Colonic mucosa (tissue), 4 donors: ENCODE results near the gene RETSAT. TPM values are rescaled to one million over a fixed set of nuclear protein-coding genes. Genes with fewer than 3 reads are reported as not detected.

Experiments used
- DNase-seq: peaks from one replicate; pipeline ENCODE4 v3.0.0-alpha.2; 2020
- H3K27ac ChIP-seq: fragments of 200-600 bp; one replicate; pipeline ENCODE4 v1.8.0; 2021
- H3K27me3 ChIP-seq: fragments of 200-600 bp; one replicate; pipeline ENCODE4 v1.8.0; 2021
- H3K36me3 ChIP-seq: fragments of 200-600 bp; one replicate; pipeline ENCODE4 v1.8.0; 2021
- H3K4me1 ChIP-seq: fragments of 200-600 bp; one replicate; pipeline ENCODE4 v1.8.0; 2021; ENCODE audit warnings: mild to moderate bottlenecking
- H3K4me3 ChIP-seq: fragments of 200-600 bp; one replicate; pipeline ENCODE4 v1.8.0; 2021
- H3K9ac ChIP-seq, 2 donors: one replicate each; pipeline ENCODE4 v1.7.0; 2013; ENCODE audit warnings: control low read depth in 2 of 2, low read depth in 2 of 2, low read length in 2 of 2
- H3K9me3 ChIP-seq: fragments of 200-600 bp; one replicate; pipeline ENCODE4 v1.8.0; 2021
- CTCF ChIP-seq: fragments of 200-600 bp; IDR thresholded peaks from one replicate; pipeline ENCODE4 v1.8.0; 2022; ENCODE audit warnings: antibody characterized with exemption, mild to moderate bottlenecking
- intact Hi-C: fragments of 100-400 bp; cut with DNase I; formaldehyde crosslinking; loops from one replicate; pipeline ENCODE4 v1.14.1; 2022
- total RNA-seq, 2 donors: library from RNA; stranded (reverse); fragmentation: NEBNext Ultra II Directional in 1 of 2; extraction: Animal tissue kit (Norgen Biotek cat#: 25700) in 1 of 2; gene quantifications; one replicate each; pipeline ENCODE4 v1.2.1, GENCODE V29; 2021
- donor health status: healthy.
- donor health status: DM: no; HTN: no; CAD: no.
- donor health status: DM: no; HTN: no; CAD: no.

Gene RETSAT
- total RNA-seq, 2 donors from 2014 or later, result 145 to 190 TPM

DNA sequence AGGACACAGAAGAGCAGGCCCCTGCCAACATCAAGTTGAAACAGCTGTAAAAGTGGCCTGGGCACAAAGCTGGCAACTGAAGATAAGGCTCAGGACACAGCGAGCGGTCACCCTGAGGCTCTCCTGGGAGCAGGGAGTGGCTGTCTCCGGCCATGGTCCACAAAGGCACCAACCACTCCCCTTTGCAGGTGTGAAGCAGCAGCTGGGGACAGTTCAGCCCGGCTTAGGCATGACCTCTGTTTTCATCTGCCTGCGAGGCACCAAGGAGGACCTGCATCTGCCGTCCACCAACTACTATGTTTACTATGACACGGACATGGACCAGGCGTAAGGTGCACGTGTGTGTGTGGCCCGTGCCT, 39.5 kb downstream of the RETSAT start:
- H3K36me3 ChIP-seq, result peaks cover 6% of the 10 kb centered on the region
- H3K4me3 ChIP-seq, result no peak overlapping the region
- no peak overlapping the region for H3K9ac ChIP-seq
- no peak for TF ChIP-seq CTCF
- intact Hi-C loops, result no loop called here
- DNase-seq, result no peak
- no peaks in the 10 kb centered on the region for H3K27me3 ChIP-seq
- no peak overlapping the region for H3K27ac ChIP-seq
- no peaks in the 10 kb centered on the region for H3K9me3 ChIP-seq
- H3K4me1 ChIP-seq, result no peaks in the 10 kb centered on the region

DNA sequence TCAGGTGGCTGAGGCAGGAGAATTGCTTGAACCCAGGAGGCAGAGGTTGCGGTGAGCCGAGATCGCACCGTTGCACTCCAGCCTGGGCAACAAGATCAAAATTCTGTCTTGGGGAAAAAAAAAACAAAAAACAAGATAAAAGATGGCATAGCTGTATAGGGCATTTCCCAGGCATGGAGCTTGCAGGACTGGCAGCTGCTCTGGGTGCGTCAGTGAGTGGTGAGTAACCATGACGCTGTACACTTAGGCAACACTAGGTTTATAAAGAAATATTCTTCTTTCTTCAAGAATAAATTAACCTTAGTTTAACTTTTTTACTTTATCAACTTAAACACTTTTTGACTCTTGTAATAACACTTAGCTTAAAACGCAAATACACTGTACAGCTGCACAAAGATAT, 41.9 kb downstream of the RETSAT start:
- Histone ChIP-seq H3K9ac (no peak overlapping the region), H3K27me3 (no peaks in the 10 kb centered on the region)
- intact Hi-C loops, result no loop called here

DNA sequence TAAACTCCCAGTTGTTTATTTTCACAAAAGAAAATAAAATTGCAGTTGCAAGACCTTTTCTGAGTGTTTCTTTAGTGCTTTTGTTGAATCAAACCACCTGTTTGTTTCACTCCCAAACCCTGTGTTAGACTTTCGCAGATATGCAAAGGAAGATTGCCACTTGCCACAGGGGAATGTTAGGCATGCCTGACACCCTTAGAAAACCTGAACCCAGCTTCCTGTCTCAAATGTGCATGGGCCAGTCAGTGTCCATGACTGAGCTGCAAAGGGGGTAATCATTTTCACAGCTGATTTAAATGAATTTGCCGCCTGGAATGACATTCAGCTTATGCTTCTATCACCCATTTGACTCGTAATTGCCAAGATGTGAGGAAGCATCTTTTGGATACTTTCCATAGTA, 44.0 kb downstream of the RETSAT start:
- Histone ChIP-seq H3K4me3 (no peak overlapping the region), H3K4me1 (peaks cover 9% of the 10 kb centered on the region), H3K27me3 (no peaks in the 10 kb centered on the region), H3K27ac (no peak overlapping the region), H3K9ac (no peak overlapping the region), H3K9me3 (no peaks in the 10 kb centered on the region), H3K36me3 (no peaks in the 10 kb centered on the region)
- no peak for DNase-seq
- intact Hi-C loops, result no loop called here
- no peak for TF ChIP-seq CTCF

More for the DNA sequence above, 41.9 kb downstream of the RETSAT start:
- Histone ChIP-seq H3K4me1 (peaks cover 9% of the 10 kb centered on the region), H3K27ac (no peak overlapping the region), H3K9me3 (no peaks in the 10 kb centered on the region), H3K36me3 (peaks cover 5% of the 10 kb centered on the region), H3K4me3 (no peak overlapping the region)
- no peak for TF ChIP-seq CTCF
- DNase-seq, result no peak

DNA sequence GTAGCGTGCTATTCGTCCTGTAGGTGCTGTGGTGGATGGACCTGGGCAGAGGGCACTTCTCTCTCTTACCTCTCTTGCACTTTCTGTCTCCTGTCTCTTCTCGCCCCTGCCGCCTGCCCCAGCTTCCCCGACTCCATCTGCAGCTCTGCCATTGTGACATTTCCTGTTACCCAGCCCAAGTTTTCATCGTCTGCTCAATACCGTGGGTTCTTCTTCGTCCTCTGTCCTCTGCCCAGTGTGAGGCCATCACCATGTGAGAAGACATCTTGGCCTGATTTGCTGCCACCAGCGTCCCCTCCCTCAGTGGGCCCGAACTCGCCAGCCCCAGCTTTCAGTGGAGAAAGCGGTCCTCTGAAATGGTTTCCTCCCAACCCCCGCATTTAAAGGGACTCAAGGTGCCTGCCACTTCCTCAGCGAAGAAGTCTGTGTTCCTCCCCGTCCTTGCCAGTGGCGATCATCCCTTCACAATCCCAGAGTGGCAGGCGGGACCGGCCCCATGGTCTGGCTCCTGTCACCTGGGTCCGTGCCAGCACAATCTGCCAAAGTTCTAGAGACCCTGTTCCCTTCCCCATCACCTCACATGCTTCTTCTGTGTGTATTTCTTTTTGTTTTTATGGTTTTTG, 44.5 kb downstream of the RETSAT start:
- no peak for TF ChIP-seq CTCF
- Histone ChIP-seq H3K9ac (no peak overlapping the region), H3K4me1 (peaks cover 9% of the 10 kb centered on the region), H3K27ac (no peak overlapping the region), H3K9me3 (no peaks in the 10 kb centered on the region), H3K4me3 (no peak overlapping the region), H3K27me3 (no peaks in the 10 kb centered on the region), H3K36me3 (no peaks in the 10 kb centered on the region)
- intact Hi-C loops, result no loop called here
- DNase-seq, result no peak

DNA sequence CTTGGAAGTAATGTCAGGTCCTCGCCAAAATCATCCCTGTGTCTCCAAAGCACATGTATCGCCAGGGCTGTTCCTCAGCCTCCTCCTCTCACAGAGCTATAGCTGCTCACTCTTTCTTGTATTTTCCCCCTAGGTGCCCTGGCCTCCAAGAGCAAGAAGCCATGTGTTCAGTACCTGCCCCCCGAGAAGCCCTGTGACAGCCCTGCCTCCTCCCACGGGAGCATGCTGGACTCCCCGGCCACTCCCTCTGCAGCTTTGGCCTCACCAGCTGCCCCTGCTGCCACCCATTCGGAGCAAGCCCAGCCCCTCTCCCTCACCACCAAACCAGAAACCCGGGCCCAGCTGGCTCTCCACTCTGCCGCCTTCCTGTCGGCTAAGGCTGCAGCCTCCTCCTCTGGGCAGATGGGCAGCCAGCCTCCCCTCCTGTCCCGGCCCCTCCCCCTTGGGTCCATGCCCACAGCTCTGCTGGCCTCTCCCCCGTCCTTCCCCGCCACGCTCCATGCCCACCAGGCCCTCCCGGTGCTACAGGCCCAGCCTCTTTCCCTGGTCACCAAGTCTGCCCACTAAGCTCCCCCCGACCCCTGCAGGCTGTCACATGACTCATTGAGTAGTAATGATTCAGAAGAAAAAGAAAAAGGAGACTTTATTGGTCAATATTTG, 45.3 kb downstream of the RETSAT start:
- no peak overlapping the region for H3K4me3 ChIP-seq

More for the DNA sequence above, 45.3 kb downstream of the RETSAT start:
- intact Hi-C loops, result no loop called here
- Histone ChIP-seq H3K9me3 (no peaks in the 10 kb centered on the region), H3K36me3 (no peaks in the 10 kb centered on the region), H3K9ac (no peak overlapping the region), H3K27ac (no peak overlapping the region), H3K27me3 (no peaks in the 10 kb centered on the region), H3K4me1 (peaks cover 9% of the 10 kb centered on the region)
- DNase-seq, result peak; percentile 57
- no peak for TF ChIP-seq CTCF
